HG03097 (cell line): ENCODE measurements around the gene MYO15A.

ENCODE experiments used
- ATAC-seq: cut with Tn5 transposase; IDR thresholded peaks from one replicate; pipeline ENCODE4 v1.9.1; 2021; ENCODE audit not compliant: unreplicated experiment, low FRiP score

MYO15A gene

DNA sequence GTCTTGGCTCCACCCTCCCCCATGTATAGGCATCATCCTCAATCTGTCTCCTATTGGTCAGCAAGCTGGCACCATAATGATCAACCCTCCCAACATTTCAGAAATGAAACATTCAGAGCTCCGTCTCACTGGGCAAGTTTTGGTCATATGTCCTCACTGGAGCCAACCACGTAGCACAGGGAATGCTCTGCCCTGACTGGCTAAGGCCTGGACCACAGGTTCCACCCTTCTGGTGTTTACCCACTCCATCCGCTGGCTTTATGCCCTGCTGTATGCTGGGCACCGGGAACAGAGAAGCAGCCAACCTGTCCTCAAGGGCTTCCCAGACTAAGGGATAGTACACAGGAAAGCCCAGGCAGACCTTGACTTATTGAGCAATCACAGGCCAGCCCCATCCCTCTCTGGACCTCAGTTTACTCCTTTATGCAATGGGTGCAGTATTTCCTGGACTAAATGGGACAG, 20.5 kb downstream of the MYO15A start:
- no peak for ATAC-seq

- no peak for ATAC-seq
Observed at GRCh38 chr17:18132711-18133110, 24.2 kb downstream of the MYO15A start.

- ATAC-seq = no peak
Observed at GRCh38 chr17:18136357-18136756, 27.8 kb downstream of the MYO15A start.

GRCh38 chr17:18138065-18138749, 29.7 kb downstream of the MYO15A start:
- ATAC-seq = no peak

GRCh38 chr17:18139092-18139491, 30.5 kb downstream of the MYO15A start:
- no peak for ATAC-seq

GRCh38 chr17:18139498-18139897, 30.9 kb downstream of the MYO15A start:
- no peak for ATAC-seq

- ATAC-seq = no peak
Observed at GRCh38 chr17:18139949-18140348, 31.4 kb downstream of the MYO15A start.

GRCh38 chr17:18140648-18141047, 32.1 kb downstream of the MYO15A start:
- ATAC-seq = no peak

- ATAC-seq = no peak
Observed at GRCh38 chr17:18141210-18141803, 32.8 kb downstream of the MYO15A start.

GRCh38 chr17:18142417-18142816, 33.9 kb downstream of the MYO15A start:
- ATAC-seq = no peak

- no peak for ATAC-seq
Observed at GRCh38 chr17:18143044-18143936, 34.7 kb downstream of the MYO15A start.

DNA sequence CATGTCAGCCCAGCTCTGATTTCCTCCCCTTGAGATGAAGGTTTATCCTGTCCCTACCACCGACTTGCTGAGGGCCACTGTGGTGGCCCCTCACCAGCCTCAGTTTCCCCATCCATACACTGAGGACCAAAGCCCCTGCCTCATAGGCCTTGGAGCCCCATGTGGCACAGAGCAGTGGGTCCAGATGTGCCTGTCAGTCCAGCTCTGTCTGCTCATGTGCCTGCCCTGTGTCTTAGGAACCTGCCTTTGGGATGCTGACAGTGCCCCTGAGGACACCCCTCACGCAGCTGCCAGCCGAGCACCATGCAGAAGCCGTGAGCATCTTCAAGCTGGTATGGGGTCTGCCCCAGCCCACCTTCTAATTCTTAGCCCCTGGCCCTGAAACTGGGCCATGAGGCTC, 35.7 kb downstream of the MYO15A start:
- ATAC-seq = no peak

DNA sequence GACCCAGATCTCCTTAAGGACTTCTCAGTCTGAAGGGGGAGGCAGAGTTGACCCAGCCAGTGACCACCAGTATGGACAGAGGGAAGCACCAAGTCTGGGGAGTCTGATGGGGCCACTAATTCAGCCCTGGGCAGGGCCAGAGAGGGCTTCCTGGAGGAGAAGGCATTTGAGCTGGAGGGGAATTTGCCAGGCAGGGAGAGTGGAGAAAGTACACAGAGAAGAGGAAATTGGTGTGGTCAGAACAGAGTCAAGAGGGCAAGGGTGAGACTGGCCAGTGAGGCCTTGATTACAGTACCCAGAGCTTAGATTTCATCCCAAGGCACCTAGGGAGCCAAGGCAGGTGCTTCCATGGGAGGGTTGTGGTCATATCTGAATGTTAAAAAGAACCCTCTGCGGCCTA, 36.3 kb downstream of the MYO15A start:
- no peak for ATAC-seq

DNA sequence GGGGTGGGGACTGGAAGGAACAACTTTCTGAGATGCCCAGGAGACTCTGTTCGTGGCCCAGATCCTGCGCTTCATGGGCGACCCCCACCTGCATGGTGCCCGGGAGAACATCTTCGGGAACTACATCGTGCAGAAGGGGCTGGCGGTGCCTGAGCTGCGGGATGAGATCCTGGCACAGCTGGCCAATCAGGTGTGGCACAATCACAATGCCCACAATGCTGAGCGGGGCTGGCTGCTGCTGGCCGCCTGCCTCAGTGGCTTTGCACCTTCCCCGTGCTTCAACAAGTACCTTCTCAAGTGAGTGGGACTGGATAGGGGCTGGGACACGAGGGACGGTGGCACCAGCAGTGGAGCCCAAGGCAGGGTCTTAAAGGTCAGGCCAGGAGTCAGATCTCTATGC, 37.3 kb downstream of the MYO15A start:
- ATAC-seq = no peak

DNA sequence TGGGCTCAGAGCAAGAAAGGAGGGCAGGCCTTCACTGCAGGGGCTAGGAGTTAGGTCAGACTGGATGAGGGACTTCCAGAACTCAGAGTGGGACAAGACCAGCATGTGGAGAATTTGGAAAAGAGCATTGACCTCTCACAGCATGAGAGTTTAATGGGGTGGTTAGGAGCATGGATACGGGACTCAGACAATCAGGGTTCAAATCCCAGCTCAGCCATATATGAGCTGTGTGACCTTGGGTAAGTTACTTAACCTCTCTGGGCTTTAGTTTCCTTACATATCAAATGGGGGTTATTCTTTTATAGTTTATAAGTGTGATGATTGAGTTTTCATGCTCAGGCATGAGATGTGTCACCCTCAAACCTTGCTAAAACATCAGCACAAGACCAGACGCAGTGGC, 37.7 kb downstream of the MYO15A start:
- no peak for ATAC-seq

- no peak for ATAC-seq
Observed at GRCh38 chr17:18146980-18147379, 38.4 kb downstream of the MYO15A start.

GRCh38 chr17:18148586-18148985, 40.0 kb downstream of the MYO15A start:
- ATAC-seq = no peak

DNA sequence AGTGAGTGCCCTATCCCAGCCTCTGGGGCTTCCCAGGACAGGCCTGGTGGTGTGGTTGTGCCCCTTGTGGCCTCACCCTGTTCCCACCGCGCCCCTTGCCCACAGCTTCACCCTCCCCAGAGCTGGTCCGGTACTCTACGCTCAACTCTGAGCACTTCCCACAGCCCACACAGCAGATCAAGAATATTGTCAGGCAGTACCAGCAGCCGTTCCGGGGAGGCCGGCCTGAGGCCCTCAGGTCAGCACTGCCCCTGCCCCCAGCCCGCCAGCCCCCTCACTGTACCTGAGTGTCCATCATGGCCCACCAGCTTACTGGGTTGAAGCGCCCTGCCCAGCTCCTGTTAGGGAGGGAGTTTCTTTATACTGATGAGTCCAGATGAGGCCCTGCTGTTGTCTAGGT, 42.7 kb downstream of the MYO15A start:
- ATAC-seq = no peak

- no peak for ATAC-seq
Observed at GRCh38 chr17:18155179-18155578, 46.6 kb downstream of the MYO15A start.

- no peak for ATAC-seq
Observed at GRCh38 chr17:18156171-18156975, 47.8 kb downstream of the MYO15A start.

GRCh38 chr17:18156976-18157280, 48.4 kb downstream of the MYO15A start:
- no peak for ATAC-seq
